ENCODE data around the gene COL4A6. TPM values are rescaled to one million over a fixed set of nuclear protein-coding genes. Genes with fewer than 3 reads are reported as not detected.

Gene COL4A6
- total RNA-seq, 1 experiment from 2014 or later = under 0.01 TPM

Other genes with a start within 250 kb of the COL4A6 start
- gene COL4A5, start 1.4 kb upstream of the COL4A6 start, total RNA-seq (2014; rRNA removed; shearing (Covaris generic)) = 30.5 and 68.7 TPM in 2 replicates

Measured in SJSA1 (cell line).